KMS-11 (cell line): ENCODE measurements around the gene GMIP.

Source experiments
- H2AFZ ChIP-seq: fragments of 200-600 bp; sonication (generic); 2 replicates; pipeline ENCODE4 v1.6.1; 2016; ENCODE audit warnings: antibody characterized with exemption, mixed run types, low read depth
- H3K27ac ChIP-seq: fragments of 200-600 bp; sonication (generic); 2 replicates; pipeline ENCODE4 v1.6.1; 2016; ENCODE audit warnings: mild to moderate bottlenecking, mixed run types
- H3K27me3 ChIP-seq: fragments of 200-600 bp; sonication (generic); 2 replicates; pipeline ENCODE4 v1.6.1; 2017; ENCODE audit warnings: mild to moderate bottlenecking, low read depth, mixed run types, moderate library complexity; ENCODE audit not compliant: insufficient read depth
- H3K36me3 ChIP-seq: fragments of 200-600 bp; sonication (generic); 2 replicates; pipeline ENCODE4 v1.6.1; 2017; ENCODE audit warnings: mild to moderate bottlenecking, mixed run types; ENCODE audit not compliant: insufficient read depth
- H3K4me1 ChIP-seq: fragments of 200-600 bp; sonication (generic); 2 replicates; pipeline ENCODE4 v1.6.1; 2016; ENCODE audit warnings: mild to moderate bottlenecking, low read depth, mixed run types; ENCODE audit not compliant: poor library complexity, severe bottlenecking
- H3K4me2 ChIP-seq: fragments of 200-600 bp; sonication (generic); 2 replicates; pipeline ENCODE4 v1.7.0; 2016; ENCODE audit warnings: mild to moderate bottlenecking, mixed run types
- H3K4me3 ChIP-seq: fragments of 200-600 bp; sonication (generic); IDR thresholded peaks from 2 replicates; pipeline ENCODE4 v1.6.1; 2017; ENCODE audit warnings: low read depth, low read length, mixed read lengths; ENCODE audit not compliant: insufficient read depth
- H3K79me2 ChIP-seq: fragments of 200-600 bp; sonication (generic); 2 replicates; pipeline ENCODE4 v1.6.1; 2016; ENCODE audit warnings: low read depth, mixed run types; ENCODE audit not compliant: insufficient read depth
- H3K9ac ChIP-seq: fragments of 200-600 bp; sonication (generic); 2 replicates; pipeline ENCODE4 v1.6.1; 2016; ENCODE audit warnings: mild to moderate bottlenecking, mixed run types
- H4K20me1 ChIP-seq: fragments of 200-600 bp; sonication (generic); 2 replicates; pipeline ENCODE4 v1.6.1; 2016; ENCODE audit warnings: mild to moderate bottlenecking, mixed run types; ENCODE audit not compliant: insufficient read depth
- TF ChIP-seq, protein P1 (sequence below): fragments of 200-600 bp; sonication (generic); conservative IDR thresholded peaks from 2 replicates; pipeline ENCODE4 v1.6.1; 2017; ENCODE audit warnings: low read depth, mild to moderate bottlenecking, antibody characterized with exemption, low read length, moderate library complexity, mixed read lengths

Gene GMIP

DNA sequence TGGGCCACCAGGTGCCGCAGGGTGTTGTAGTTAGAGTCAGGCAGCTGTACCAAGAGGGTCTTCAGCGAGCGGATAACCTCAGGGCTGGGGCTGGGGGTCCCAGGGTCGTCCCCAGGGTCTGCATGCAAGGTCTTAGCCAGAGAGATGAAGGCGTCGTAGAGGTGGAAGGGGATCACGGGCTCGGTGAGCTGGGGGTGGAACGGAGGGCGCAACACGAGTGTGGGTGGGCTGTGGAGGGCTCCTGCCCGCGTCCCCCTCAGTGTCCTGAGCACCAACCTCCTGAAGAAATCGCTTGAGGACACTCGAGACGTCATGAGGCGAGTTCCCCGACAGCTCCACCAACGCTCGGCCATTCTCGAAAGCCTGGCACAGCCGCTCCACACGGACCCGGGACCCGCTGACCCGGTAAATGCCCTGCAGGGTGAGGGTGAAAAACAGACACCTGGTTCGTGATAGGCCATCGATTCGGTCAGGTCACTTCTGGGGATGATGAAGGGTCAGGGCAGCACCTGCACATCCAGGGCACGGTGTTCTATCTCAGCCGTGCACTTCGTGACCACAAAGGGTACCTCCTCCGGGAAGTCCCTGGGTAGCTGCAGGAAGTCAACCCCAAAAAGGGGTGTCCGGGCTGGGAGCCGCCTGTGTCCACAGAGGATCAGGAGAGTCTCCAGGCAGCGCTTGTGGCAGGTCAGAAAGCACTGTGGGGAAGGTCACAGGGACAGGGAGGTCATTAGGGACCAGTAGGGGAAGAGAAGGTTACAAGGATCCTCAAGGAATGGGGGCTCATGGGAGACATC, 8.7 kb downstream of the GMIP start:
- Histone ChIP-seq H3K79me2 (no peaks in the 10 kb centered on the region), H3K4me3 (no peak overlapping the region), H3K27me3 (no peaks in the 10 kb centered on the region), H4K20me1 (no peaks in the 10 kb centered on the region), H3K36me3 (no peaks in the 10 kb centered on the region), H3K9ac (no peak overlapping the region), H3K4me2 (no peak overlapping the region), H3K4me1 (no peaks in the 10 kb centered on the region), H2AFZ (no peak overlapping the region), H3K27ac (no peak overlapping the region)
- TF ChIP-seq, protein P1, sequence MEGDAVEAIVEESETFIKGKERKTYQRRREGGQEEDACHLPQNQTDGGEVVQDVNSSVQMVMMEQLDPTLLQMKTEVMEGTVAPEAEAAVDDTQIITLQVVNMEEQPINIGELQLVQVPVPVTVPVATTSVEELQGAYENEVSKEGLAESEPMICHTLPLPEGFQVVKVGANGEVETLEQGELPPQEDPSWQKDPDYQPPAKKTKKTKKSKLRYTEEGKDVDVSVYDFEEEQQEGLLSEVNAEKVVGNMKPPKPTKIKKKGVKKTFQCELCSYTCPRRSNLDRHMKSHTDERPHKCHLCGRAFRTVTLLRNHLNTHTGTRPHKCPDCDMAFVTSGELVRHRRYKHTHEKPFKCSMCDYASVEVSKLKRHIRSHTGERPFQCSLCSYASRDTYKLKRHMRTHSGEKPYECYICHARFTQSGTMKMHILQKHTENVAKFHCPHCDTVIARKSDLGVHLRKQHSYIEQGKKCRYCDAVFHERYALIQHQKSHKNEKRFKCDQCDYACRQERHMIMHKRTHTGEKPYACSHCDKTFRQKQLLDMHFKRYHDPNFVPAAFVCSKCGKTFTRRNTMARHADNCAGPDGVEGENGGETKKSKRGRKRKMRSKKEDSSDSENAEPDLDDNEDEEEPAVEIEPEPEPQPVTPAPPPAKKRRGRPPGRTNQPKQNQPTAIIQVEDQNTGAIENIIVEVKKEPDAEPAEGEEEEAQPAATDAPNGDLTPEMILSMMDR: no peak

DNA sequence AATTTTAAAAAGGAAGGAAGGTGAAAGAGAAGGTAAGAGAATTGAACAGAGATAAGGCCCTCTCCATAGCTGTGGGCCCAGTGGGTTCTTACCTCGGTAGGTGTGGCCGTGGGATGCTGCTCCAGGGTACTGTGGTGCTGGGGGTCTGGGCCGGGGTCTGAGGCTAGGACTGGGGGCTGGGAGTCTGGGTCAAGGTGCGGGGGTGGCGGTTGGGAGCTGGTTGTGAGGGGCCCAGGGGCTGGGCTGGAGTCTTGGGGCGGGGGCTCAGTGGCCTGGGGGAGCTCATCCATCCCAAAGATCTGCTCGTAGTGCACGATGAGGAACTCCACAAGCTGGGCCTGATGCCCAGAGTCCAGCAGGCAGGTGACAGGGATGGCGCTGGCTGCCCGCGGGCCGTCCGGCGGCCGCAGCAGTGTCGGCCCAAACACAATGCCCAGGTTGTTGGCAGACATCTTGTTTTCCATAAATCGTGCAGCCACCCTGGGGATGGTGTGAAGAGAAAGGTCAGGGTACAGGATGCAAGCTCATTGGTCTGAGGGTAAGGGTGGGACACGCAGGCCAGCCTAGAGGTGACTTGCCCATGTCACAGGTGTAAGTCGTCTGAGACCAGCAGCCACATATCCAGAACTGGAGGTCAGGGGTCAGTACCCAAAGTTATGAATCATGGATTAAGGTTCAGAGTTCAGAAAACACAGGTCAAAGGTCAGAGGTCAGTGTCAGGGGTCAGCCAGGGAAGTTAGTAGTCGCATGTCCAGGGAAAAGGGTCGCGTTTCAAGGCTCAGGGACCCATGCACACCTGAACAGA, 9.5 kb downstream of the GMIP start:
- H4K20me1 ChIP-seq: no peaks in the 10 kb centered on the region
- TF ChIP-seq, protein P1: no peak
- H2AFZ ChIP-seq: no peak overlapping the region
- no peak overlapping the region for H3K4me3 ChIP-seq
- H3K79me2 ChIP-seq: no peaks in the 10 kb centered on the region
- H3K4me1 ChIP-seq: no peaks in the 10 kb centered on the region
- H3K36me3 ChIP-seq: no peaks in the 10 kb centered on the region
- H3K4me2 ChIP-seq: no peak overlapping the region
- no peak overlapping the region for H3K9ac ChIP-seq
- no peaks in the 10 kb centered on the region for H3K27me3 ChIP-seq
- no peak overlapping the region for H3K27ac ChIP-seq

- no peaks in the 10 kb centered on the region for H3K36me3 ChIP-seq
- H3K4me3 ChIP-seq: no peak overlapping the region
- H3K4me2 ChIP-seq: no peak overlapping the region
- H3K9ac ChIP-seq: no peak overlapping the region
- no peaks in the 10 kb centered on the region for H4K20me1 ChIP-seq
- no peaks in the 10 kb centered on the region for H3K79me2 ChIP-seq
- no peaks in the 10 kb centered on the region for H3K27me3 ChIP-seq
- TF ChIP-seq, protein P1: no peak
- no peak overlapping the region for H3K27ac ChIP-seq
- no peak overlapping the region for H2AFZ ChIP-seq
- H3K4me1 ChIP-seq: no peaks in the 10 kb centered on the region
Measured at GRCh38 chr19:19632661-19633060, 10.8 kb downstream of the GMIP start.

DNA sequence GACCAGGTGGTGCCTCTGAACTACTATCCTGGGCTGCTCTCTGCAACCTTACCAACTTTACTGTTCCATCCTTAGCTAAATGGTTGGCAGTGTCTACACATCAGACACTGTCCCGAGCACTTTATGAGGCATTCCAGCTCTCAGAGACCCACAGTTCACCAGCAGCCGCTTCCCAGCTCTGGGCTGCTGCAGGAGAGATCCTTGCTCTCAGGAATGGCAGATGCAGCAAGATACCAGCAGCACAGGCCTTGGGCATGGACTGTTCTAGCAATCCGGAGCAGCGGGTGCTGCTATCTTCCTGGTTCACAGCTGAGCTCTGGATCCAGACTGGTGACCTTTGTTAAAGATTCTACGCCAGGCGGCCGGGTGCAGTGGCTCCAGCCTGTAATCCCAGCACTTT, 12.1 kb downstream of the GMIP start:
- Histone ChIP-seq H3K36me3 (no peaks in the 10 kb centered on the region), H3K9ac (no peak overlapping the region), H3K4me2 (no peak overlapping the region), H3K27me3 (no peaks in the 10 kb centered on the region), H4K20me1 (no peaks in the 10 kb centered on the region), H3K4me3 (no peak overlapping the region), H2AFZ (no peak overlapping the region), H3K4me1 (no peaks in the 10 kb centered on the region), H3K27ac (no peak overlapping the region), H3K79me2 (no peaks in the 10 kb centered on the region)
- TF ChIP-seq, protein P1: no peak
